Caco-2 (cell line): ENCODE results near the gene CCDC154. TPM values are rescaled to one million over a fixed set of nuclear protein-coding genes. Genes with fewer than 3 reads are reported as not detected.

ENCODE experiments used
- BruUV-seq: library from RNA; stranded (reverse); fragments of 400-500 nt; replicated peaks from 2 replicates; lab custom pipeline; 2021; lab: Mats Ljungman, UMichigan
- CTCF ChIA-PET: fragments of 300-600 bp; sonication (Branson Sonifier 250); formaldehyde crosslinking; loops from one replicate; lab custom pipeline; 2022; ENCODE audit warnings: antibody characterized with exemption; lab: Charles Lee
- POLR2A ChIA-PET: fragments of 300-600 bp; sonication (Branson Sonifier 250); formaldehyde crosslinking; loops from one replicate; lab custom pipeline; 2022; ENCODE audit warnings: antibody characterized with exemption; lab: Charles Lee
- DNase-seq, 2 experiments: peaks; one replicate each; pipeline versions ENCODE4 v3.0.0 to v3.0.0-alpha.2; 2020 to 2022
- H3K27me3 ChIP-seq: replicated peaks from 2 replicates; pipeline ENCODE4 v1.6.0; 2011; ENCODE audit warnings: low read length; ENCODE audit not compliant: control insufficient read depth, insufficient read depth
- H3K36me3 ChIP-seq: 2 replicates; pipeline ENCODE4 v1.5.1; 2011; ENCODE audit warnings: low read length; ENCODE audit not compliant: control insufficient read depth, insufficient read depth
- H3K4me1 ChIP-seq: fragments of 250-450 bp; sonication (Bioruptor Pico); 2 replicates; pipeline ENCODE4 v1.5.1; 2020; ENCODE audit warnings: mild to moderate bottlenecking
- H3K4me3 ChIP-seq: 2 replicates; pipeline ENCODE4 v1.5.1; 2011; ENCODE audit warnings: low read depth, mild to moderate bottlenecking, control low read depth, low read length
- H3K9me3 ChIP-seq: fragments of 250-450 bp; sonication (Bioruptor Pico); 2 replicates; pipeline ENCODE4 v1.5.1; 2020; ENCODE audit warnings: mild to moderate bottlenecking, moderate library complexity
- H3K27ac Mint-ChIP-seq: one replicate; pipeline ENCODE4 v1.8.0; 2022; ENCODE audit warnings: mixed read lengths; ENCODE audit not compliant: unreplicated experiment
- H3K27me3 Mint-ChIP-seq: one replicate; pipeline ENCODE4 v1.8.0; 2022; ENCODE audit warnings: mixed read lengths; ENCODE audit not compliant: insufficient read depth, unreplicated experiment
- H3K36me3 Mint-ChIP-seq: one replicate; pipeline ENCODE4 v1.8.0; 2022; ENCODE audit warnings: mild to moderate bottlenecking, mixed read lengths; ENCODE audit not compliant: insufficient read depth, unreplicated experiment
- H3K4me1 Mint-ChIP-seq: one replicate; pipeline ENCODE4 v1.8.0; 2022; ENCODE audit warnings: low read depth, mixed read lengths; ENCODE audit not compliant: unreplicated experiment
- H3K4me3 Mint-ChIP-seq: one replicate; pipeline ENCODE4 v1.8.0; 2022; ENCODE audit warnings: mild to moderate bottlenecking, moderate library complexity, mixed read lengths; ENCODE audit not compliant: unreplicated experiment
- H3K9me3 Mint-ChIP-seq: one replicate; pipeline ENCODE4 v1.8.0; 2022; ENCODE audit warnings: mixed read lengths; ENCODE audit not compliant: unreplicated experiment
- intact Hi-C: fragments of 100-400 bp; cut with micrococcal nuclease; formaldehyde crosslinking; loops from one replicate; pipeline ENCODE4 v1.10.0; 2022; ENCODE audit not compliant: unreplicated experiment
- total RNA-seq: library from RNA; stranded (reverse); gene quantifications from 2 replicates; pipeline ENCODE4 v1.2.3, GENCODE V29; 2022
- TF ChIP-seq, protein P1 (sequence below), 2 experiments: fragments of 200-600 bp in 1 of 2; IDR thresholded peaks; 1 replicate in 1 of 2; 2 replicates in 1 of 2; pipeline versions ENCODE4 v1.5.1 to v1.8.0; 2011 to 2022; ENCODE audit warnings: antibody characterized with exemption in 1 of 2, control low read depth in 1 of 2, inconsistent platforms in 1 of 2, low read depth in 1 of 2, low read length in 1 of 2, mild to moderate bottlenecking in 1 of 2, moderate library complexity in 1 of 2; ENCODE audit not compliant: insufficient read depth in 1 of 2, severe bottlenecking in 1 of 2, unreplicated experiment in 1 of 2

Gene CCDC154
- total RNA-seq, 1 experiment from 2014 or later: 1.1 TPM

DNA sequence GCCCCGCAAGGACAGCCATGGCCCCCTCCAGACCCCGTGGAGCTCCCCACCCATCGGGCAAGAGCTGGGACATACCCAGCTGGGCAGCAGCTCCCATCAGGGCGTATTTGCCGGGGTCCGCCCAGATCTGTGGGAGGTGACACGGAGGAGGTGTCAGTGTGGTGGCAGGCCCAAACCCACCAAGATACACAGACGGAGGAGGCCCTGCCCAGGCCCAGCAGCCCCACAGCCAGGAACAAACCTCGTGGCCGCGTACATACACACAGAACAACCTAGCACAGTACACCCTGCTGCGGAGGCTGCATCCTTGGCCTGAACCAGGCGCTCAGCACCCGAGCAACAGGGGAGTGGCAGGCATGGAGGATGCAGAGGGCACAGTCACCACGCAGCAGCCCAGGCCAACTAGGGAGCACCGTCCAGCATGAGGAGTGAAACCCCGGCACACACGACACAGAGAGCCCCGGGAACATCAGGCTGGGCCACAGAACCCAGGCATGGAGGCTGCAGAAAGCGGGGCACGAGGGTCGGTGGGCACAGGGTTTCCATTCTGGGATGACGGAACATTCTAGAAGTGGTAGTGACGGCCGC is 4.9 kb upstream of the CCDC154 start:
- no peaks in the 10 kb centered on the region for H3K27me3 ChIP-seq
- TF ChIP-seq, protein P1, sequence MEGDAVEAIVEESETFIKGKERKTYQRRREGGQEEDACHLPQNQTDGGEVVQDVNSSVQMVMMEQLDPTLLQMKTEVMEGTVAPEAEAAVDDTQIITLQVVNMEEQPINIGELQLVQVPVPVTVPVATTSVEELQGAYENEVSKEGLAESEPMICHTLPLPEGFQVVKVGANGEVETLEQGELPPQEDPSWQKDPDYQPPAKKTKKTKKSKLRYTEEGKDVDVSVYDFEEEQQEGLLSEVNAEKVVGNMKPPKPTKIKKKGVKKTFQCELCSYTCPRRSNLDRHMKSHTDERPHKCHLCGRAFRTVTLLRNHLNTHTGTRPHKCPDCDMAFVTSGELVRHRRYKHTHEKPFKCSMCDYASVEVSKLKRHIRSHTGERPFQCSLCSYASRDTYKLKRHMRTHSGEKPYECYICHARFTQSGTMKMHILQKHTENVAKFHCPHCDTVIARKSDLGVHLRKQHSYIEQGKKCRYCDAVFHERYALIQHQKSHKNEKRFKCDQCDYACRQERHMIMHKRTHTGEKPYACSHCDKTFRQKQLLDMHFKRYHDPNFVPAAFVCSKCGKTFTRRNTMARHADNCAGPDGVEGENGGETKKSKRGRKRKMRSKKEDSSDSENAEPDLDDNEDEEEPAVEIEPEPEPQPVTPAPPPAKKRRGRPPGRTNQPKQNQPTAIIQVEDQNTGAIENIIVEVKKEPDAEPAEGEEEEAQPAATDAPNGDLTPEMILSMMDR (IDR thresholded peaks at IDR 0.05; ENCODE audit: insufficient read depth in 1 of 2, low read depth in 1 of 2, low read length in 1 of 2, severe bottlenecking in 1 of 2, unreplicated experiment in 1 of 2): no peak
- H3K27me3 Mint-ChIP-seq: no peaks in the 10 kb centered on the region
- no peak for DNase-seq
- no peaks in the 10 kb centered on the region for H3K9me3 Mint-ChIP-seq
- no peak overlapping the region for H3K4me3 Mint-ChIP-seq
- ChIA-PET CTCF (no interaction called here), POLR2A (no interaction called here)
- BruUV-seq: no TSS peak
- H3K36me3 Mint-ChIP-seq: no peaks in the 10 kb centered on the region
- H3K27ac Mint-ChIP-seq: no peak overlapping the region
- intact Hi-C loops: no loop called here
- no peak overlapping the region for H3K4me3 ChIP-seq
- no peaks in the 10 kb centered on the region for H3K9me3 ChIP-seq
- H3K4me1 Mint-ChIP-seq: no peaks in the 10 kb centered on the region
- H3K36me3 ChIP-seq: peaks cover 1% of the 10 kb centered on the region; the same call in 1 of the 2 replicates
- H3K4me1 ChIP-seq: no peaks in the 10 kb centered on the region

DNA sequence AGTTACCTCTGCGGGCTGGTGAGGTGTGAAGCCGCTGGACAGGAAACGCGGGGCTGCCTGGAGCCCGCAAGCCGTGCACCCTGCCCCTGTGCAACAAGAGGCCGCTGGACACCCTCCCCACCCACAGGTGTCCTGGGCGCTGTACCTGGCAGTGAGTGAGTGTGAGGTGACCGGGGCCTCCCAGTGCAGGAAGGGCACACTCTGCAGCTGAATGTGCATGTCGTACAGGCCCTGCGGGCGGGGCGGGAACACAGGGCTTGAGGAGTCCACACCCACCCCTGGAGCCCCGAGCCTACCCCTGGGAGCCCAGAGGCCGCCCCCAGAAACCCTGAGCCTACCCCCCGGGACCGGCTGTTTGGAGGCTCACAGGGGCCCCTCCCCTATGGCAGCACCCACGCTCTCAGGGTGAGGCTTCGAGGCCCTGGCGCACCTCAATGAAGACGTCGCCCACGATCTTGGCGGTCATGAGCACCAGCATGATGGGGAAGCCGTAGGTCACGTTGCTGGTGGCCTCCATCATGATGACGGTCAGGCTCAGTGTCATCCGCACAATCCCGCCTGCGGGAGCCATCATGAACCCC is 4.3 kb upstream of the CCDC154 start:
- Histone ChIP-seq H3K4me3 (no peak overlapping the region), H3K36me3 (peaks cover 1% of the 10 kb centered on the region; the same call in 1 of the 2 replicates), H3K27me3 (no peaks in the 10 kb centered on the region), H3K9me3 (no peaks in the 10 kb centered on the region), H3K4me1 (no peaks in the 10 kb centered on the region)
- no peaks in the 10 kb centered on the region for H3K4me1 Mint-ChIP-seq
- no peaks in the 10 kb centered on the region for H3K9me3 Mint-ChIP-seq
- H3K36me3 Mint-ChIP-seq: no peaks in the 10 kb centered on the region
- BruUV-seq: no TSS peak
- CTCF ChIA-PET: no interaction called here
- no peaks in the 10 kb centered on the region for H3K27me3 Mint-ChIP-seq
- no peak overlapping the region for H3K27ac Mint-ChIP-seq
- H3K4me3 Mint-ChIP-seq: no peak overlapping the region
- TF ChIP-seq, protein P1 (IDR thresholded peaks at IDR 0.05; ENCODE audit: insufficient read depth in 1 of 2, low read depth in 1 of 2, low read length in 1 of 2, severe bottlenecking in 1 of 2, unreplicated experiment in 1 of 2): no peak
- intact Hi-C loops: no loop called here
- POLR2A ChIA-PET: no interaction called here
- no peak for DNase-seq

DNA sequence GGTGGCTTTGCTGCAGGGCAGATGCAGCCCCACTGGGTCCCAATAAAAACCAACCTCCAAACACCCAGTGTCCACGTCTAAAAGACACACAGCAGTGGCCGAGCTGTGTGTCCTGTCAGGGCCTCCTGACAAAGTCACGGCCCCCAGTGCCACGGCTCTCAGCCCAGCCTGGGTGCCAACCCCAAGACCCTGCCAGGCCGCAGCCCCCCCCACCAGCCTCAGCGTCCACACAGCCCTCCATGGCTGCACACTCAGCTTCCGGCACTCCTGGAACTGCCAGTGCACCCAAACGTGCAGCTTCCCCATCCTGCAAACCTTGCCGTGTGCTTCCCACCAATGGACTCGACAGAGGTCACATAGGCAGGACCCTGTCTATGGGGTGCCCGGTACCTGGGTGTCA is 3.6 kb upstream of the CCDC154 start:
- no peaks in the 10 kb centered on the region for H3K36me3 Mint-ChIP-seq
- H3K27me3 Mint-ChIP-seq: no peaks in the 10 kb centered on the region
- CTCF ChIA-PET: no interaction called here
- no TSS peak for BruUV-seq
- H3K4me1 Mint-ChIP-seq: no peaks in the 10 kb centered on the region
- Histone ChIP-seq H3K27me3 (no peaks in the 10 kb centered on the region), H3K9me3 (no peaks in the 10 kb centered on the region), H3K4me1 (no peaks in the 10 kb centered on the region), H3K36me3 (peaks cover 1% of the 10 kb centered on the region; the same call in 1 of the 2 replicates), H3K4me3 (no peak overlapping the region)
- intact Hi-C loops: no loop called here
- H3K9me3 Mint-ChIP-seq: no peaks in the 10 kb centered on the region
- no peak overlapping the region for H3K4me3 Mint-ChIP-seq
- TF ChIP-seq, protein P1 (IDR thresholded peaks at IDR 0.05; ENCODE audit: insufficient read depth in 1 of 2, low read depth in 1 of 2, low read length in 1 of 2, severe bottlenecking in 1 of 2, unreplicated experiment in 1 of 2): no peak
- H3K27ac Mint-ChIP-seq: no peak overlapping the region
- POLR2A ChIA-PET: no interaction called here
- no peak for DNase-seq
